Mammary epithelial cell (primary cell): ENCODE results near the gene SCAANT1.

Experiments
- EZH2 ChIP-seq: IDR thresholded peaks from 2 replicates; pipeline ENCODE4 v1.6.1; 2012; ENCODE audit warnings: low read length, inconsistent platforms, borderline replicate concordance
- TF ChIP-seq, protein P1 (sequence below), 2 donors: IDR thresholded peaks in 1 of 2; conservative IDR thresholded peaks in 1 of 2; 2 replicates each; pipeline ENCODE4 v1.5.1; 2011 to 2012; ENCODE audit warnings: inconsistent platforms in 2 of 2, low read length in 2 of 2, mild to moderate bottlenecking in 2 of 2, control low read depth in 1 of 2, low read depth in 1 of 2; ENCODE audit not compliant: insufficient read depth in 1 of 2; ENCODE audit errors: extremely low read depth in 1 of 2

DNA sequence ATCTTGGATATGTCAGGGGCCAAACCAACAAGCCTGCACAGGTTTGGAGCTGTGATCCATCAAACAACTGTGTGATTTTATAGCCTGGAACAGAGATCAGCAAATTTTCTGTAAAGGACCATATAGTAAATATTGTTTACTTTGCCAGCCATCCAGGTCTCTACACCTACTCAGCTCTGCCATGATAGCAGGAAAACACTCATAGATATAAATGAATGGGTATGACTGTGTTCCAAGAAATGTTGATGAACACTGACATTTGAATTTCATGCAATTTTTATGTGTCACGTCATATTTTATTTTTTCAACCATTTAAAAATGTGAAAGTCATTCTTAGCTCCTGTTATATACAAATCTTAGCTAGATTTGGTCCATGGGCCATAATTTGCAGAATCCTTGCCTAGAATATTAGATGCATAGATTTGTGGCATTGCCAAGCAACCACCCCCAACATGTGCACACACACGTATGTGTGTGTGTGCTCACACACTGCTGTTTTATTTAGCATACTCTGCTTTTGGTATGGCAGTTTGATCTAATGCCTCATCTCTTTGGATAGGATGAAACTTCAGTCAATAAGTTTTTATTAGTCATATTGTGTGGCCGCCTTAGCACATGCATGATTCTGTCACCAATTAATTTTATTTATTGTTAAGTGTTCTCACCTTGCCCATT is 42.1 kb downstream of the SCAANT1 start:
- TF ChIP-seq, protein P1, sequence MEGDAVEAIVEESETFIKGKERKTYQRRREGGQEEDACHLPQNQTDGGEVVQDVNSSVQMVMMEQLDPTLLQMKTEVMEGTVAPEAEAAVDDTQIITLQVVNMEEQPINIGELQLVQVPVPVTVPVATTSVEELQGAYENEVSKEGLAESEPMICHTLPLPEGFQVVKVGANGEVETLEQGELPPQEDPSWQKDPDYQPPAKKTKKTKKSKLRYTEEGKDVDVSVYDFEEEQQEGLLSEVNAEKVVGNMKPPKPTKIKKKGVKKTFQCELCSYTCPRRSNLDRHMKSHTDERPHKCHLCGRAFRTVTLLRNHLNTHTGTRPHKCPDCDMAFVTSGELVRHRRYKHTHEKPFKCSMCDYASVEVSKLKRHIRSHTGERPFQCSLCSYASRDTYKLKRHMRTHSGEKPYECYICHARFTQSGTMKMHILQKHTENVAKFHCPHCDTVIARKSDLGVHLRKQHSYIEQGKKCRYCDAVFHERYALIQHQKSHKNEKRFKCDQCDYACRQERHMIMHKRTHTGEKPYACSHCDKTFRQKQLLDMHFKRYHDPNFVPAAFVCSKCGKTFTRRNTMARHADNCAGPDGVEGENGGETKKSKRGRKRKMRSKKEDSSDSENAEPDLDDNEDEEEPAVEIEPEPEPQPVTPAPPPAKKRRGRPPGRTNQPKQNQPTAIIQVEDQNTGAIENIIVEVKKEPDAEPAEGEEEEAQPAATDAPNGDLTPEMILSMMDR (conservative IDR thresholded peaks at IDR 0.05 in 1 of 2, IDR thresholded peaks at IDR 0.05 in 1 of 2; ENCODE audit: extremely low read depth in 1 of 2, insufficient read depth in 1 of 2, low read depth in 1 of 2, low read length in 2 of 2), result no peak
- no peak for TF ChIP-seq EZH2
